PFSK-1 (cell line): Measurements from ENCODE around the gene VPS13D.

Source experiments
- FOXP2 ChIP-seq: optimal IDR thresholded peaks from 2 replicates; pipeline ENCODE3; 2011; ENCODE audit warnings: borderline replicate concordance, control low read depth, inconsistent platforms; ENCODE audit not compliant: insufficient read depth; ENCODE audit errors: extremely low read length, extremely low read depth
- POLR2AphosphoS5 ChIP-seq: IDR thresholded peaks from 2 replicates; pipeline ENCODE4 v1.6.1; 2012; ENCODE audit warnings: low read depth, mild to moderate bottlenecking, control low read depth, low read length, moderate library complexity
- REST ChIP-seq, 2 experiments: IDR thresholded peaks; 2 replicates each; pipeline versions ENCODE4 v1.6.1 to v1.8.0; 2011 to 2012; ENCODE audit warnings: low read depth in 2 of 2, low read length in 2 of 2, control low read depth in 1 of 2, inconsistent platforms in 1 of 2, mild to moderate bottlenecking in 1 of 2, moderate library complexity in 1 of 2; ENCODE audit not compliant: insufficient read depth in 1 of 2
- SIN3A ChIP-seq: IDR thresholded peaks from 2 replicates; pipeline ENCODE4 v1.6.1; 2012; ENCODE audit warnings: mild to moderate bottlenecking, low read length, moderate library complexity, borderline replicate concordance; ENCODE audit not compliant: insufficient read depth
- TAF1 ChIP-seq: IDR thresholded peaks from 2 replicates; pipeline ENCODE4 v1.6.1; 2012; ENCODE audit warnings: low read length, control low read depth, borderline replicate concordance; ENCODE audit not compliant: insufficient read depth

Gene VPS13D

DNA sequence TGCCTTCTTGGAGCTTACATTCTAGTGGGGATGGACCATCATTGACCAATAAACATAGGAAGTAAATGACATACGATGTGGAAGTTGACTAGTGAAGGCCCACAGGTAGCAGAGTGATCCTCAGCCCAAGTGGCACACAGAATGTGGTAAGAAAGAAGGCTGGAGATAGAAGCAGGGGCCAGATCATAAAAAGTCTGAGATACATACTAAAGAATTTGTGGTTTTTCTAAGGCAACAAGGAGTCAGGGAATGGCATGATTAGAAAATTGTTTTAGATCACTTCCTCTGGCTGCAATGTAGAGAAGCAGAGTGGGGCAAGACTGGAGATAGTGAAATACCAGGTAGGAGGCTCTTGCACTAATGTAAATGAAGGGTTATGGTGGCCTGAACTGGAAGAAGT, 154.0 kb downstream of the VPS13D start:
- TF ChIP-seq REST (IDR thresholded peaks at IDR 0.05; ENCODE audit: insufficient read depth in 1 of 2, low read depth in 2 of 2, low read length in 2 of 2): no peak
- TF ChIP-seq SIN3A: no peak
- no peak for TF ChIP-seq POLR2AphosphoS5
- TF ChIP-seq TAF1: no peak
- no peak for TF ChIP-seq FOXP2

DNA sequence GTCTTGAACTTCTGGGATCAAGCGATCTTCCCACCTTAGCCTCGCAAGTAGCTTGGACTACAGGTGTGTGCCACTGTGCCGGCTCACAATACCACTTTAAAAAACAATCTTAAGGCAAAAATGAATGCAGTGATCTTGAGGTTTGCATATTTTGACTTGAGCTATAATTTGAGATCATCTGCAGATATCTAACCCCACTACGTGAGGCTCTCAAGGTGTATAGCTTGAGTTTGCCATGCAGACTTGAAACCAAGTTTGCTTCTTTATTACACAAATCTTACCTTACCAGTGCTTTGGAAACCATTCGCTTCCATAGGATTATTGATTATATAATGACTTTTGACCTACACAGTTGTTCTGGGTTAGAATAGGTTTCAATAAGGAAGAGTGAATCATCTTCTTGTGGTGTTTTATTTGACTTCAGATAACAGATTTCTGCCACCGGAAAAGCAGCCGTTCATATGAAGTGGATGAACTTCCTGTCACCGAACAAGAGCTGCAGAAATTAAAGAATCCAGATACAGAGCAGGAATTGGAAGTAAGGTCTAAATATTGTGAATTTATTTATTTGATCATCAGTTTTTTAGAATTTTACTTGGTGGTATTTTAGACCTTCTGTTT, 155.1 kb downstream of the VPS13D start:
- TF ChIP-seq POLR2AphosphoS5 (no peak), FOXP2 (no peak), TAF1 (no peak), REST (IDR thresholded peaks at IDR 0.05; ENCODE audit: insufficient read depth in 1 of 2, low read depth in 2 of 2, low read length in 2 of 2) (no peak), SIN3A (no peak)

DNA sequence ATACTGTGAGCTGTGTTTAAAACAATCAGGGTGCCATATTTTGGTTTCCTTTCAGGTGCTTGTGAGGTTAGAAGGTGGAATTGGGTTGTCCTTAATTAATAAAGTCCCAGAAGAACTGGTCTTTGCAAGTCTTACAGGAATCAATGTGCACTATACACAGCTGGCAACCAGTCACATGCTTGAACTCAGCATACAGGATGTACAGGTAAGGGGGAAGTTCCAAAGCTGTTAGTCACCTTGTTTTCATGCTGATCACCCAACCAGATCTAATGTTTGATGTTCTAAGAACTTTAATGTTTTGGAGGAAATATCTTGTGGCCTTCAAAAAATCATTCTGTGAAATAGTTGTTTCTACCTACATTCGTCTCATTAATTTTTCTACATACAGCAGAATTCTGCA, 156.3 kb downstream of the VPS13D start:
- no peak for TF ChIP-seq TAF1
- no peak for TF ChIP-seq REST (IDR thresholded peaks at IDR 0.05; ENCODE audit: insufficient read depth in 1 of 2, low read depth in 2 of 2, low read length in 2 of 2)
- no peak for TF ChIP-seq POLR2AphosphoS5

DNA sequence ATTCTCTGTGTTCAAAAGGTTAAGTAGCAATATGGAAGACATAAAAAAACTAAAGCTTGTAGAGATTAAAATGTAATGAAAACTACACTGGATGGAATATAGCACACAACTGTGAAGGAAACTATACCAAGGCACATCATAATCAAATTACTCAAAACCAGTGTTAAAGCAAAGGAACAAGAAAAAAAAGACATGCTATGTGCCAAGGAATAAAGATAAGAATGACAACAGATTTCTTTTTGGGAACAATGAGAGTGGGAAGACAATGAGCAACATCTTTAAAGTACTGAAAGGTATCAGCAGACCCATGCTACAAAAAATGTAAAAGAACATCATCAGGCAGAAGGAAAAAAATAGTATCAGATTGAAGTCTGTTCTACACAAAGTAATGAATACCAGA, 157.8 kb downstream of the VPS13D start:
- no peak for TF ChIP-seq SIN3A
- no peak for TF ChIP-seq POLR2AphosphoS5
- TF ChIP-seq TAF1: no peak
- TF ChIP-seq REST (IDR thresholded peaks at IDR 0.05; ENCODE audit: insufficient read depth in 1 of 2, low read depth in 2 of 2, low read length in 2 of 2): no peak
- TF ChIP-seq FOXP2: no peak
